HG03571 (cell line): ENCODE data around the gene TOR1AIP2.
"Not testable (repeated sequence)": the region's sequence is repeated elsewhere in the genome, so short reads cannot be mapped to it uniquely, and the experiment has no call there.

ENCODE experiments used
- ATAC-seq: cut with Tn5 transposase; IDR thresholded peaks from one replicate; pipeline ENCODE4 v1.9.1; 2021; ENCODE audit not compliant: unreplicated experiment

TOR1AIP2 gene

DNA sequence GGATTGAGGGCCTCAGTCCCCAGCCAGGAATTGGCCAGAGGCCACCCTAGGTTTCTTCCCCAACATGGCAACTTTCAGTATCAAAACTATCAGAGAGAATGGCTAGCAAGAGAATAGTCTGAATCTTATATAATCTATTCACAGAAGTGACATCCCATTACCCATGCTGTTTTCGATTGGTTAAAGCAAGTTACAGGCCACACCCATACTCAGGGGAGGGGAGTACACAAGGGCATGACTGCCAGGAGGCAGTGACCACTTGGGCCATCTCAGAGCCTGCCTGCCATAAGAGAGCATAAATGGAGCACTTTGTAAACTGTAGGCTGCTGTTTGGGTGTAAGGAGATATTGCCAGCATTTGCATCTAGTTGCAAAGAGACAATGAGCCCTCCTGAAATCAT is 69.1 kb downstream of the TOR1AIP2 start:
- no peak for ATAC-seq

DNA sequence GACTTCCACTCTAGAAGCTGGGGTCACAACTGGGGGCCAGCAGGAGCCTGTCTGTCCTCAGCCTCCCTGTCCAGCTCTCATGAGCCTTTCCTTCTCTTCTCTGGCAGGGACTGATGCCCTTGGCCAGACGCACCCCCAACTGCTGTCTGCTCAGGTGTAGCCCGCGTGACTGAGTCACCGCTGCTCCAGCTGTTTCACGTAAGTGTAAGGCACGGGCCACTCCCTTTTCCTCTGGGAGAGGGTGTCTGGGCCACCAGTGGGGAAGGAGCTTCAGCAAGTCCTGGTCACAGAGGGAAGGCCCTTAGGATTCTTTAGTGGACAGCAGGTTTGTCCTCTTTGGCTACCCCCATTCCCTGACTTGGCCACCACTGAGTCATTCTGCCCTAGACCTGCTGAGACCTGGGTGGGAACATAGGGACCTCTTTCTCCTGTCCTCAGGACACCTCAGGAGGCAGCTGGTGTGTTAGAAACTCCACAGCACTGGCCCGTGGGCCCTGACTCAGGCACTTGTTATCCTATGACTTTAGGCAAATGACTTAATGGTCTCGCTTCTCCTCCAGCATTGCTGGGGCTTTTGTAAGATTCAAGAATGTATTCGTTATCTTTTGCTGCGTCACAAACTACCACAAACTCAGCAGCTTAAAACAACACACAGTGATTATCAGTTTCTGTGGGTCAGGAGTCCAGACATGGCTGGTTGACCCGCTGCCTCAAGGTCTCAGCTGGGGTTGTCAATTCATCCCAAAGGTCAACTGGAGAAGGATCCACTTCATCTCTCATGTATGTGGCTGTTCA is 69.7 kb downstream of the TOR1AIP2 start:
- no peak for ATAC-seq

DNA sequence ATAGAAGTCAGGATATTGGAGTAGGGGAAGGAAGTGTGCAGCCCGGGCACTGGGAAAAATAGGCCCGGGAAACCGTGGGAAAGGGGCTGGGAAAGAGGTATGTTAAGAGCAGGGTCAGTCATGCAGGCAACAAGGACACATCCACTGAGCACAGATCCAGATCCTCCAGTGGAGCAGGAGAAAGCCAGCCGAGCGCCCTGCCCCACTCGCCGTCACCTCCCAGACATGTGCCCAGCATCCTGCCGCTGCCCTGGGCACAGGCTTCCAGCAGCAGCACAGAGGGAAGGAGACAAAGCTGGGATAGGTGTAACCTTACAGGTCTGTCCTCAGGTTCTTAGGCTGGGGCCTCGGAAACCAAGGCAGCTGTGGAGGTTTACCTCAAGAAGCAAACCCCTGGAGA is 70.3 kb downstream of the TOR1AIP2 start:
- ATAC-seq: no peak

DNA sequence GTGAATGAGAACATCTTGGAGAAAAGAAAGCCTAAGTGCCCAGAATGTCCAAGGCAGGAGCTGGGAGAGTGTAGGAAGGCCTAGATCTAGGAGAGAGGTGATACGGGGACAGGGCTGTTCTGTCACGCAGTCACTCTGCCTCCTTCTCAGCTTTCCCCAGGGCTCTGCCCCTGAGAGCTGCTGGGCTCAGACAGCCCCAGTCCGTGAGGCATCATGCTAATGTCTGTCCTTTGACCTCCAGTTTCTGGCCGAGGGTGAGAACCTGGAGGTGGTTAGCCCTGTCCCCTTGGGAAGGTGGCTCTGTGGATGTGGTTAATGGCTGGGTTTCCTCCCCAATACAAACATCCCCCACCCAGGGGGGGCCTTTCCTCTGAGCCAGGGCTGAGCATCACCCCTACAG is 71.3 kb downstream of the TOR1AIP2 start:
- ATAC-seq: no peak

DNA sequence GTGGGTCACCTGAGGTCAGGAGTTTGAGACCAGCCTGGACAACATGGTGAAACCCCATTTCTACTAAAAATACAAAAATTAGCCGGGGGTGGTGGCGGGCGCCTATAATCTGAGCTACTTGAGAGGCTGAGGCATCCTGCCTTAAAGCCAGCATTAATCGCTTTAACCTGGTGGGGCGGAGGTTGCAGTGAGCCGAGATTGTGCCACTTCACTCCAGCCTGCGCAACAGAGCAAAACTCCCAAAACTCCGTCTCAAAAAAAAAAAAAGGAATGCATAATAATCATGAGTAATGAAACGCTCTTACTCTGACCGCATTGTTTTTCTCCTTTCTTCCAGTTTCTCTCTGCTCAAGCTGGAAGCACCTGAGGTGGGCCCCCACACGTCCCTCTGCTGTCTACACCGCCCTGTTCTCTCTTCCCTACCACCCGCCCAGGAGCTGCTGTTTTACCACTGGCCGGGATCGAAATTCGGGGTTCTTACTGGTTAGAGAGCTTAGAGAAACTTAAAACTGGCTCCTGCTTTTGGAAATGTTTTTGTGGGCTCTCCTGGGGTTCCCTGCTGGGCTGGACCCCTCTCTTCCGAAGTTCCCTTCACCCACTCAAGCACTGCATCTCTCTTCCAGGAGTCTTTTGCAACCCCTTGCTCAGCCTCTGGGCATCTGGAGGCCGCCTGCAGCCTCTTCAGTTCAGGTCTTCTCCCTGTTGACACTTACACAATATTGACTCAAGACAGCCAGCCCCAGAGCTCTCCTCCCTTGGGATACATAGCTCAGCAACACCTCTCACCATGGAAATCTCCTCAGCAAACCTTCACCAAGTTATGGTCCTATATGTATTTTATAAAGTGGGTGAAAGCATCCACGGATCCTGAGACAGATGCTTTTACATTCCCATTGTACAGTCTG is 72.1 kb downstream of the TOR1AIP2 start:
- ATAC-seq: no peak

DNA sequence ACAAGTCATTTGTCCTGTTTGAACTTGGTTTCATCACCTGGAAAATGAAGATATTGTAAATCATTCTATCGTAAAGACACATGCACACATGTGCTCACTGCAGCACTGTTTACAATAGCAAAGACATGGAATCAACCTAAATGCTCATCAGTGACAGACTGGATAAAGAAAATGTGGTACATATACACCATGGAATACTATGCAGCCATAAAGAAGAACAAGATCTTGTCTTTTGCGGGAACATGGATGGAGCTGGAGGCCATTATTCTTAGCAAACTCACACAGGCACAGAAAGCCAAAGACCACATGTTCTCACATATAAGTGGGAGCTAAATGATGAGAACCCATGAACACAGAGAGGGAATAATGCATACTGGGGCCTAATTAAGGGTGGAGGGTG is 73.2 kb downstream of the TOR1AIP2 start:
- not testable (repeated sequence) for ATAC-seq

DNA sequence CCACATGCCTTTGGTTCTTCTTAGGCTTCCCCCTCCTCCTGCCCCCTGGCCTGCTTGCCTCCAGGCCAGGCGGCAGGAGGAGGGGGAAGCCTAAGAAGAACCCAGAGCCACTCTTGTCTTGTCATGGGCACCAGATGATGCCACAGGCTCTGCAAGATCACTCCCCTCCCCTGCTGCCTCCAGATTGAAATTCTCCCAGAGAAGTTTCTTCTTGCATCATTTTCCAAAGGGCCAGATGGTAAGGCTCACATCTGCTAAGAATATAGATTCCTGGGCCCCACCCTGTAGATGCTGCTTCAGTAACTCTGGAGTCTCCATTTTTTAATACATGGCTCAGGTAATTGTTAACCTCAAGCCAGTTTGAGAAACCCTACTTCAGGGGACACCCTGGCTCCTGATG is 73.7 kb downstream of the TOR1AIP2 start:
- ATAC-seq: no peak

DNA sequence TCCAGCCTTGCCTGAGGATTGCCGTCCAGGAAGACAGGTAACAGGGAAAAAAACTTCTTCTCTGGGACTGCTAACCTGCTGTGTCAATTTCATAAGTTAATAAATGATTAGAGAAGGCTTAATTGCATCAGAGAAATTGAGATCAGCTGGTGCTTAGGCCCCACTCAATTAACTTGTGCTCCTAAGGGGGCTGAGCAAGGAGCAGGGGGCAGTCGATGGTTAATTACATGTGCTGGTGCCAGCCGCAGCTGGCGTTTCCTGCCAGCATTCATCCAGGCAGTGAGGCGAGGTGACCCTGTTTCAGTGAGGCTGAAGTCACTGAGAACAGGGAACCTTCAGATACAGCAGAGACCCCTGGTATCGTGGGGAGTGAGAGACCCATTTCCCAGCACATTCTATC is 74.5 kb downstream of the TOR1AIP2 start:
- no peak for ATAC-seq

DNA sequence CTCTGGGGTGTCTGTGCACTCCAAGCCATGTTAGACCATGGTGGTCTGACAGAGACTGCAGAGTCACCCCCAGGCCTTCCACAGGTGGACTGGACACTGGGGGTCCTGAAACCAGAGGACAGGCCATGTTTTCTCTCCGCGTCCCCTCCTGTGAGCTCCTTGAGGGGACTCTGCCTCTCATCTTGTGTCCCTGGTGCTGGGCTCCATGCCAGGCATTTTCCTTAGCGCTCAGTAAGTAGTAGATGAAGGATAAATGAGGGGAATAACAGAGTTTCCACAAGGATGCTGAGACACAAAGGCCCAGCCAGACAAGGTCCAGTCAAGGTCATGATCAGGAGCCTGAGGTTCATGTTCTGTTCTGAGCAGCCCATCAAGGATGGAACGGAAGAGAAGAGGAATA is 77.1 kb downstream of the TOR1AIP2 start:
- ATAC-seq: no peak

DNA sequence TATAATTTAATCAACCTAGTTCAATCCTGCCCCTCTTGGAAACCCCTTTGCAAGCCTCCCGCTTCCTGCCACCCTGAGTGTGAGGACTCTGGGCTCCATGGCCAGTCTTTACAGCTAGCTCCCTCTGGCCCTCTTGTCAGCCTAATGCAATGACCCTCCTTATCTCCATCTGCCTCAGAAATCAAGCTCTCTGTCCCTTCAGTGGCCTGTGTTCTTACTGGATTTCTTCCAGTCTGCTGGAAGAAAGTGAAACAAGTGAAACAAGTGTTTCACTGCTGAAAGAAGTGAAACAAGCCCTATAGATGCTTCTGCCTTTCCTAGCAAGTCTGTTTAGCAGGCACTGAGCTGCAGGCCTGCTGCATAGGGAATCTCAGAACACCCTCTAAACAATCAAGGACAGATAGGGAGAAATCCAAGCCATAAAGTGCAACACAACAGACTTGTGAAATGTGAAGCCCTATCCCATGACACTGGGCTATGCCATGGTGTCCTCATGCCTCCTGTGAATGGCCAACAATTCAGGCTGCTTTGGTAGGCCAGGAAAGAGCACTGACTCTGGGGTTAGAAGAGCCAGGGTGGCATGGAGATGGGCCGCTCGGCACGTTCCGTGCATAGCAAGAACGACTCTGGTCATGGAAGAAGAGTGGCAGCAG is 78.6 kb downstream of the TOR1AIP2 start:
- ATAC-seq: no peak

DNA sequence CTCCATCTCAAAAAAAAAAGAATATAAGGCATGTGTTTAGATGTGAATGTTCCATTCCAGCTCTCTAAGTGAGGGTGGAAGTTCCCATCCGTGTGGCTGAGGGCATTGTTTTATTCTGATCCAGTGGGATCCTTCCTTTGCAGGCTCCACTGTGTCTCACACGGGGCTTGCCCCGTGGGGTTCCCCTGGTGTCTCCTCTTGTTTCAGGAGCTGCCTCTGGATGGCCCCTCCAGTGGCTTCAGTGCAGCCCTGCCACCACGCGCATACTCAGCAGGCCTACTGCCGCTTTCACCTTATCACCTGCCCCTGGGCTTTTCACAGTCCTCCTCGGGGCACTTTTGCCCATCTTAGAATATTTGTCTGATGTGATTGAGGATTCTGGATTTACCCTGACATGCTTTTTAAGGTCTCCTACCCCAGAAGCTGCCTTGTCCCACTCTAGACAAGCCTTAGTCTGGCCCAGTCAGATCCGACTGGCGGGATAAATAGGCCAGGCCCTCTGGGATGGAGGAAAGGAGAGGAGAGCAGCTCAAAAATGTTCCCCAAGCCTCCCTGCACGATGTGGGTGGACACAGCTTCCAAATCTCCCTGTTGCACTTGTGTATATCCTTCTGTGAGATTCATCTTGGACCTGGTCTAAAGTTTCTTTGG is 79.3 kb downstream of the TOR1AIP2 start:
- ATAC-seq: no peak

DNA sequence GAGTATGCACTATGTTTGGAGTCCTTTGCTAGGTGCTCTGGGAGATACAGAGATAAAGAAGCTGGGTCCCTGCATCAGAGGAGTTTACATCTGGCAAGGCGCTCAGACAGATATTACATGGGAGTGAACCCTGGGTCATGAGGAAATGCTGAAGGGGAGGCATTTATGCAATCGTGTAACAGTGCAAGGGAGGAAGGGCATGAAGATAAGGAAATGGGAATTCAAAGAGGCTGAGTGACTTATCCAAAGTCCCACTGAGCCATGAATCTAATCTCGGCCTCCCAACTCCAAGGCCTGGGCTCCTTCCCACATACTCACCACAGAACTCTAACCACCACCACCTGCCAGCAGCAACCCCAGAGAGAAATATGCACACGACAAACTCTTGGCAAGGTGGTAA is 82.9 kb downstream of the TOR1AIP2 start:
- no peak for ATAC-seq

DNA sequence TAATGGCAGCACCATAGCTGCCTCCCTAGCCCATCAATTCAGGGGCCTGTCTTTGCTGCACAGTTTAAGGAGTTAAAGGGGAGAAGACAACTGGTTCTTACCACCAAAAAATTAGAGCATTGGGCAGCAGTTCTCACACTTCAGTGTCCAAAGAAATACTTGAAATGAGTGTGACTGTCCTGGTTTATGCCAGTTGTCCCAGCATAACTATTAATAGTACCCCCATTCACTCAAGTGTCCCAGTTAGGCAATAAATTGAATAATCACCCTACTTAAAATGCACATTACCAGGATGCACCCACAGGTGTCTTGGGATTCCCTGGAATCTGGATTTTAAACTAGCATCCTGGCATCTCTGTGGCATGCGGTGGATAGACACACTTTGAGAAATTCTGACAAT is 83.5 kb downstream of the TOR1AIP2 start:
- no peak for ATAC-seq

DNA sequence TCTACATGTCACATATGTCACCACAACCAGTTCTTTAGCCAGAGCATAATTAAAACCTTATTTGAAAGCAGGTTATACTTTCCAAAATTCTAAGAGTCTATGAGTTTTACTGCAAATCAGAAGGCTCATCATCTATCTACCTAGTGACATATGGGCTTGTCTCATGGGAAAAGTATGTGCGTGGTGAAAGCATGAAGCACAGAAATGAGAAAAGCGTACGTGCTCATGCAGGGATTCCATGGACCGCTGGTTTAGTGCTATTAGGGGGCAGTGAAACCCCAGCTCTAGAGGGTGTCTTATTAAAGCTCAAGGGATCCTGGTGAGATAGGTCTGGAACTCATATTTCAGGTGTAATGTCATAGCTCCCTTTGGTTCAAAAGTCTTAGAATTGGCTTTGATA is 84.3 kb downstream of the TOR1AIP2 start:
- no peak for ATAC-seq
